ENCODE data around the gene ABHD3. TPM values are rescaled to one million over a fixed set of nuclear protein-coding genes. Genes with fewer than 3 reads are reported as not detected.

ABHD3 gene
- total RNA-seq, 2 experiments from 2014 or later, result 24.1 to 25.4 TPM

DNA sequence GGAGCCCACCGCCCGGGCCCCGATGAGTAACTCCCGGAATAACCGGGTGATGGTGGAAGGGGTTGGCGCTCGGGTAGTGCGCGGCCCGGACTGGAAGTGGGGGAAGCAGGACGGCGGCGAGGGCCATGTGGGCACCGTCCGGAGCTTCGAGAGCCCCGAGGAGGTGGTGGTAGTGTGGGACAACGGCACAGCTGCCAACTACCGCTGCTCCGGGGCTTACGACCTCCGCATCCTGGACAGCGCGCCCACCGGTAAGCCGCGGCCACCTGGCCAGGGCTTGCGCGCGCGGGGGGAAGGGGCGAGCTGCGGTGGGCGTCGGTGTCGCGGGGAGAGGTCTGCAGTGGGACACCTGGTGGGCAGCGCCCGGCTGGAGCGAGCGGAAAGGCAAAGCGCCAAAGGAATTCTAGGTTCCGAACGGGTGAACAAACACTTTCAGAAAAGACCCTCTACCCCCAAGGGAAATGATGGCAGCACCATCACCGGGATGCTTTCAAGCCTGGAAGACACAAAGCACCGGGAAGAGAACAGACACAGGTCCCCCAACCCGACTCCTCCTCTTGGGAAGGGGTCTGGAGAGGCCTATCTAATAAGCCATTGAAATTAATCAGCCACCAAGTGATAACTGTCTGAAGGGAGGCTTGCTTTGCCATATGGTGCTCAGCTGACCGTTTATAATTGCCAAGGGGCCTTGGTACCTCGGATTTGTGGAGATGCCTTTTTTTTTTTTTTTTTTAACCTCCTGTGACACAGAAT lies 37.2 kb upstream of the ABHD3 start:
- peaks cover 53% of the 10 kb centered on the region for H3K4me1 Mint-ChIP-seq (ENCODE audit: low read depth)
- H3K4me3 Mint-ChIP-seq, result peak overlapping the region; percentile 91
- Histone ChIP-seq H3K27ac (ENCODE audit: low read depth in 1 of 2, low read length in 2 of 2) (peak overlapping the region; percentile 21 to 41), H3K27me3 (ENCODE audit: control insufficient read depth in 1 of 2, insufficient read depth in 2 of 2, low read length in 2 of 2) (no peaks in the 10 kb centered on the region), H3K36me3 (ENCODE audit: insufficient read depth, low read length) (no peaks in the 10 kb centered on the region), H3K4me1 (ENCODE audit: insufficient read depth, low read length) (peaks cover 30% of the 10 kb centered on the region), H3K4me3 (ENCODE audit: low read length) (peak overlapping the region; percentile 94), H3K9me3 (ENCODE audit: control insufficient read depth in 1 of 2, insufficient read depth in 1 of 2, low read length in 2 of 2) (no peaks in the 10 kb centered on the region)
- ChIA-PET POLR2A (interaction anchor here (0.6 to 4.3 kb wide), 8 partner anchors 9 to 142 kb away, joined by 3 to 86 read pairs (median 6); partner anchors contain the start of genes ABHD3, ESCO1 and SNRPD1), CTCF (interaction anchor here (0.7 to 2.1 kb wide), 6 partner anchors 34 to 273 kb away, joined by 3 to 11 read pairs (median 5); partner anchors contain the start of genes ABHD3, ESCO1 and SNRPD1)
- H3K9me3 Mint-ChIP-seq, result no peaks in the 10 kb centered on the region
- no peaks in the 10 kb centered on the region for H3K27me3 Mint-ChIP-seq
- intact Hi-C loops (cut with DNase I, micrococcal nuclease), result loop anchor here (1.0 to 10.0 kb wide), 5 partner anchors 37 to 631 kb away; partner anchors contain the start of genes ABHD3 (in 1 of the 2), ESCO1 (in 1 of the 2), ROCK1 (in 1 of the 2) and SNRPD1 (in 1 of the 2)
- peak overlapping the region; percentile 79 for H3K27ac Mint-ChIP-seq
- peak in 11 of 14 experiments; percentile 9 to 56 (median 23) for DNase-seq
- peaks cover 7% of the 10 kb centered on the region for H3K36me3 Mint-ChIP-seq (ENCODE audit: low read depth)
- TF ChIP-seq, protein P1, sequence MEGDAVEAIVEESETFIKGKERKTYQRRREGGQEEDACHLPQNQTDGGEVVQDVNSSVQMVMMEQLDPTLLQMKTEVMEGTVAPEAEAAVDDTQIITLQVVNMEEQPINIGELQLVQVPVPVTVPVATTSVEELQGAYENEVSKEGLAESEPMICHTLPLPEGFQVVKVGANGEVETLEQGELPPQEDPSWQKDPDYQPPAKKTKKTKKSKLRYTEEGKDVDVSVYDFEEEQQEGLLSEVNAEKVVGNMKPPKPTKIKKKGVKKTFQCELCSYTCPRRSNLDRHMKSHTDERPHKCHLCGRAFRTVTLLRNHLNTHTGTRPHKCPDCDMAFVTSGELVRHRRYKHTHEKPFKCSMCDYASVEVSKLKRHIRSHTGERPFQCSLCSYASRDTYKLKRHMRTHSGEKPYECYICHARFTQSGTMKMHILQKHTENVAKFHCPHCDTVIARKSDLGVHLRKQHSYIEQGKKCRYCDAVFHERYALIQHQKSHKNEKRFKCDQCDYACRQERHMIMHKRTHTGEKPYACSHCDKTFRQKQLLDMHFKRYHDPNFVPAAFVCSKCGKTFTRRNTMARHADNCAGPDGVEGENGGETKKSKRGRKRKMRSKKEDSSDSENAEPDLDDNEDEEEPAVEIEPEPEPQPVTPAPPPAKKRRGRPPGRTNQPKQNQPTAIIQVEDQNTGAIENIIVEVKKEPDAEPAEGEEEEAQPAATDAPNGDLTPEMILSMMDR (IDR thresholded peaks at IDR 0.05), result no peak
- no peak for ATAC-seq (ENCODE audit: poor library complexity)

GRCh38 chr18:21741312-21741561 lies 36.7 kb upstream of the ABHD3 start:
- POLR2A ChIA-PET, result interaction anchor here (1.4 to 4.3 kb wide), 7 partner anchors 10 to 142 kb away, joined by 5 to 86 read pairs (median 7); partner anchors contain the start of genes ABHD3, ESCO1 and SNRPD1
- CTCF ChIA-PET, result interaction anchor here (1.6 to 2.1 kb wide), 3 partner anchors 37 to 141 kb away, joined by 6 to 11 read pairs (median 11); partner anchors contain the start of genes ABHD3, ESCO1 and SNRPD1
- DNase-seq, result peak in 1 of 14 experiments; percentile 16

More at GRCh38 chr18:21741312-21741561, 36.7 kb upstream of the ABHD3 start:
- Mint-ChIP-seq H3K36me3 (ENCODE audit: low read depth) (peaks cover 7% of the 10 kb centered on the region), H3K27ac (peak overlapping the region; percentile 79), H3K27me3 (no peaks in the 10 kb centered on the region), H3K4me1 (ENCODE audit: low read depth) (peaks cover 48% of the 10 kb centered on the region), H3K4me3 (peak overlapping the region; percentile 91), H3K9me3 (no peaks in the 10 kb centered on the region)
- no peaks in the 10 kb centered on the region for H3K36me3 ChIP-seq (ENCODE audit: insufficient read depth, low read length)
- H3K27me3 ChIP-seq (ENCODE audit: control insufficient read depth in 1 of 2, insufficient read depth in 2 of 2, low read length in 2 of 2), result no peaks in the 10 kb centered on the region
- H3K9me3 ChIP-seq (ENCODE audit: control insufficient read depth in 1 of 2, insufficient read depth in 1 of 2, low read length in 2 of 2), result no peaks in the 10 kb centered on the region
- peak overlapping the region; percentile 94 for H3K4me3 ChIP-seq (ENCODE audit: low read length)
- TF ChIP-seq, protein P1 (IDR thresholded peaks at IDR 0.05), result no peak
- no peak overlapping the region for H3K27ac ChIP-seq (ENCODE audit: low read depth in 1 of 2, low read length in 2 of 2)
- peaks cover 30% of the 10 kb centered on the region for H3K4me1 ChIP-seq (ENCODE audit: insufficient read depth, low read length)
- intact Hi-C loops (cut with DNase I, micrococcal nuclease), result loop anchor here (1.0 to 10.0 kb wide), 5 partner anchors 37 to 630 kb away; partner anchors contain the start of genes ABHD3 (in 1 of the 2), ESCO1 (in 1 of the 2), ROCK1 (in 1 of the 2) and SNRPD1 (in 1 of the 2)
- ATAC-seq (ENCODE audit: poor library complexity), result no peak

Data from CD4-positive, alpha-beta T cell (primary cell).